NOMO-1 treated with DMSO at 0.1 percent for 48 hours (cell line): ENCODE results near the gene CDCA4.

Source experiments
- DNase-seq: peaks from one replicate; lab custom pipeline; 2025; ENCODE audit not compliant: unreplicated experiment; lab: John Stamatoyannopoulos, UW

Gene CDCA4

GRCh38 chr14:104976198-104977007 is 44.5 kb downstream of the CDCA4 start:
- DNase-seq: peak; percentile 68

- no peak for DNase-seq
Observed at GRCh38 chr14:104975481-104976197, 45.2 kb downstream of the CDCA4 start.

- DNase-seq: no peak
Observed at GRCh38 chr14:104974665-104975390, 46.1 kb downstream of the CDCA4 start.

DNA sequence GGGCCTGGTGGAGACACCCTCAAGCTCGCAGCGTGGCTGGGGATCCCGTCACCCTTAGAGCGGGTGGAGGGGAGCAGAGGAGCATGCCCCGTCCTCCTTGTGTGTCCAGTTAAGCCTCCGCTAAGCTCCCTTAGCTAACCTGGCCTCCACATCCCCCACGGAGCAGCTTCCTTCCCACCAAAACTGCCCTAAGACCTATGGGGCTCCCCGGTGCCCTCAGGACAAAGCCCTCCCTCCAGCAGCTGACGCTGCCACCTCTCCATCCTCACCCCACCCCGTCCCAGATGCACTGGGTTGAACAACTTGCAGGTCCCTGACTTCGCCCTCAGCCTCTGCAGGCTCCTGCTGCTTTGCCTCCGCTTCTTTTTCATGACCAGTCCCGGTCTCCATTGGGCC is 46.7 kb downstream of the CDCA4 start:
- no peak for DNase-seq

GRCh38 chr14:104973385-104974145 is 47.3 kb downstream of the CDCA4 start:
- DNase-seq: no peak

DNA sequence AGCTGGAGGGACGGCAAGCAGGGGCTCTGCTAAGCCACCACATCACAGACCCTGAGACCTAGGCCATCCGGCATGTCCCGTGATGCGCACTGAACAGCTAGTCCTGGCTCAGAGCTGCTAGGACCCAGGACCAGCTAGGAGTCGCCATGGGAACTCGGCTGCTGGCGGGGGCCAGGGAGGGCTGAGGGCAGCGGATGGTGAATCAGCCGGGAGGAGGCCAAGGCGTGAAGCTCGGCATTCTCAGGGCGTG is 47.8 kb downstream of the CDCA4 start:
- no peak for DNase-seq

DNA sequence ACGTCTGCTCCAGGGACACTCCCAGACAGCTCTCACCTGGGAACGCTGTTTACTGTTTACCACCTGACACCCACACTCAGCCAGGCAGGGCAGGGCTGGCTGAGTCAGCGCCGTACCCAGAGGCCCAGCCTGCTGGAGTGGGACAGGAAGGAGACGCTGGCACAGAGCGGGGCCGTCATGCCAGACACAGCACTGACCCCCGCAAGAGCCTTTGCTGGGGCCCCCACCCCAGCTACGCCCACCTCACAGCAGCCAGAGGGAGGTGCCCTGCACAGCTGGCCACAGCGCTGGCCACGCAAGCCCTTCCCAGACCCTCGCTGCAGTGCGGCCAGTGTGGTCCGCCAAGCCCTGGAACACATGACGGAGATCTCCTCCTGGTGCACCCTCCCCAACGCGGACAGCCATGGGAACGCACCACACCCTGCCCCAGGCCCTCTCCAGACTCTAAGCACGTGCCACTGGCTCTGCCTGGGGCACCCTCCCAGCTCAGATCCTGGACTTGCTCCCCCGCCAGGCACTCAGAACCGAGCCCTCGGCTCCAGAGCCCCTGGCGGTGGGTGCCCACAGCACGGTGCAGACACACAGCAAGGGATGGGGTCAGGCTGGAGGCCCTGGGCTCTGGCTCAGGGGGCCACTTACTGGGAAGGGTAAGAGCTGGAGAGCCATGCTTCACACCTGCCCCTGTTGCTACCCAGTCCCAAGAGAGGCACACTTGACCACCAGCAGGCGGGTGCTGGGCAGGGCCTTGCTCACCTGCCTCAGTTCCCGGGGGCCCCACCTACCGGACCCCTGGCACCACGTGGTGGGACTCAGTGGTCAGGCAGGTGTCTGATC is 48.4 kb downstream of the CDCA4 start:
- no peak for DNase-seq

GRCh38 chr14:104971447-104972240 is 49.2 kb downstream of the CDCA4 start:
- DNase-seq: no peak

DNA sequence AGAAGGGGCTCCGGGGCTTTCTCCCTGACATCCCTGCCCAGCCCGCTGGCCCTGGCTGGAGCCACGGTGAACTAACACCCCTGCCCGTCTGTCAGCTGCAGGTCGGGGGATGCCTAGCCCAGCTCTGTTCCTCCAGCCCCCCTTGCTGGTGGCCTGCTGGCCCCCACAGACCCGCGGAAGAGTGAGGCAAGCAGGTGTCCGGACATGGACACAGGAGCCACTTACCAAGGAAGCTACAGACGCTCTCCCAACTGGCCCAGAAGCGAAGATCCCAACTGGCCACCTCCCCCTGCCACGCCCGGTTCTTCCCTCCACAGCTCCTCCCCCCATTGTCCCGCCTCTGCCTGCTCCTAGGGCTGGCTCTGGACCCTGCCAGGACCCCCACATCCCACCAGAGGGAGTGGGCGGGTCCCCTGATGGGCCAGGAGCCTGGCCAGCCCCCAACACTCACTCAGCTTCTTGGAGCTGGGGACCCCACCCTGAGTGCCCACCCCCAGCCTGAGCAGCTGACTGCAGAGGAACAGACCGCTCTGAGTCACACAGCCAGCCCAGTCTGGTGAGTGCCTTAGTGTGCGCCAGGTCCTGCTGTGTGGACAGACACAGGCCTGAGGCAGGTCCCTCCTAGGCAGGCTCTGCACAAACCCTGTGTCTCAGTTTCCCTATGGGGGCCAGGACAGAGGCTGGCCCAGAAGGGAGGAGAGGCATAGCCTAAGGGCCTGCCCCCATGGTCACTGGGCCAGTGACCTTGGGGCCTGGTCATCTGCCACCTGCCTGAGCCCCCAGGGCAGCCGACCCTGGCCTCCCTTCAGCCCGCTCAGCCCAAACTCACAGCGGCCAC is 50.4 kb downstream of the CDCA4 start:
- DNase-seq: no peak

DNA sequence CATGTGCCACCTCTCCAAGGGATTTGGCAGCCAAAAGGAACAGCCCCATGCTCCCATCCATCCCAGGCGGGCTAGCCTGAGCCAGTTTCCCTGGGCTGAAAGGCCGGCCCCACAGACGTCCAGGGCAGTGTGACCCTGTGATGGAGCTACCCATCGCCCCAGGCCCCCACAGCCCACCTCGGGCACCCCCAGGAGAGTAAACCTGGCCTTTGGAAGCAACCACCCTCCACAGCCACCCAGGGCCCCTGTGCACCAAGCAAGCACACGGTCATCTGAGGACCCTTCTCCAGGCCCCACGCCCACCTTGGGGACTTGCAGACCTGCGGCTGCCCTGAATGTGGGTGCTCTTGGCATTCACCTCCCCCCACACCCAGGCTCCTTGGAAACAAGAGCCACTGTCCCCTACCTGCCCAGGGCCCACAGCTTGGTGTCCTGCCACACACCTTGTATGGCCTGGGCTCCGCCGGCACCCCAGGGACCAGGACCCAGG is 51.1 kb downstream of the CDCA4 start:
- no peak for DNase-seq

GRCh38 chr14:104968541-104969401 is 52.1 kb downstream of the CDCA4 start:
- no peak for DNase-seq

GRCh38 chr14:104968153-104968527 is 52.7 kb downstream of the CDCA4 start:
- no peak for DNase-seq

GRCh38 chr14:104967386-104968152 is 53.3 kb downstream of the CDCA4 start:
- DNase-seq: no peak

DNA sequence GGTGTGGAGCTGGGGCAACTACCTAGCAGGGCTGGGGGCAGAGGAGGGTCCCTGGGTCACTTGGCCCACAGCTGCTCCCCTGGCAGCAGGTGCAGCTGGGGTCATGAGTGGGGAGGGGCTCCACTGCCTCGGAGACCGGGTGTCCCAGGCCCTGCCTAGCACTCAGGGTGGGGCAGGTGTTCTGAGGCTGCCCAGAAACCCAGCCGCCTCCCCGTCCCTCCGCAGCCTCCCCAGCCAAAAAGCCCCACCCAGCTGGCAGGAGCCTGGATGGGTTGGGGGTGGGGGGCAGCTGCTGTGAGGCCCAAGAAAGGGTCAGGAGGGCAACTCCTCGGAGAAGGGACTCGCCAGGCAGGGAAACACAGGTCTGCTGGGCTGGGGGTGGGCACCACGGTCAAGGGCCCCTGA is 53.9 kb downstream of the CDCA4 start:
- DNase-seq: no peak

DNA sequence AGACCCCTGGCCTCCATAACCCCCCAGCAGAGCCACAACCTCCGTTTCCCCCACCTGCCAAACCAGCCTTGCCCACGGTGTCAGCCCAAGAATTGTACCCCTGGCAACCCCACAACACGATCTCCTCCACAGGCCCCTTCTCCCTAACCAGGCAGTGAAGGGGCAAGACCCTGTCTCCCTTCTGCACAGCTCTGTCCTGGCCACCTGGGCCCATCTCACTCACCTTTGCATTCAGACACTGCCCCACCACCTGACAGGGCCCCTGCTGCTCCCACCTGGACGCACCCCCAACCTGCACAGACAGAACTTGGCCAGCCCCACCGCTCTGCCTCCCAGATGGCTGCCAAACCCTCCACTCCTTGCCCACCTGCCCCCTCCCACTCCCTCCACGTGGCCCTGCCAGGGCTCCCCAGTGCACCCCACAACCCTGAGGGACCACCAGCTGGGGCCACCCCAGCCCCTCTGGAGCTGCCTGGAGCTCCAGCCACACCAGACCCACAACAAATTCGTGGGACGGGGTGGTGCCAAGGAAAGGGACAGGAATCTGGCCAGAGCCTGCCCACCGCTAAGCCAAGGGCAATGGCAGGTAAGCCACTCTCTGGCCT is 54.5 kb downstream of the CDCA4 start:
- no peak for DNase-seq

GRCh38 chr14:104965561-104966231 is 55.2 kb downstream of the CDCA4 start:
- no peak for DNase-seq
